OCI-LY3 (cell line): ENCODE measurements around the gene RIGI.

Experiments
- H2AFZ ChIP-seq: fragments of 200-600, 300-600 bp; shearing (Covaris generic); 2 replicates; pipeline ENCODE4 v1.6.0; 2014; ENCODE audit warnings: antibody characterized with exemption, low read depth, low read length
- H3K27ac ChIP-seq: fragments of 200-600, 300-600 bp; sonication (generic); 2 replicates; pipeline ENCODE4 v1.5.1; 2014; ENCODE audit warnings: mild to moderate bottlenecking, low read length, moderate library complexity, mixed read lengths
- H3K27me3 ChIP-seq: fragments of 200-600, 300-600 bp; sonication (generic); 2 replicates; pipeline ENCODE4 v1.6.1; 2014; ENCODE audit warnings: low read depth, low read length, mixed read lengths
- H3K36me3 ChIP-seq: fragments of 200-600, 300-600 bp; sonication (generic); replicated peaks from 2 replicates; pipeline ENCODE3; 2014; ENCODE audit warnings: low read depth, low read length, mixed read lengths
- H3K4me1 ChIP-seq: fragments of 300-600, 200-600 bp; sonication (generic); 2 replicates; pipeline ENCODE4 v1.6.1; 2014; ENCODE audit warnings: low read length, mixed read lengths
- H3K4me2 ChIP-seq: fragments of 200-600, 300-600 bp; sonication (generic); 2 replicates; pipeline ENCODE4 v1.6.1; 2014; ENCODE audit warnings: low read length, mixed read lengths
- H3K4me3 ChIP-seq: fragments of 300-600, 200-600 bp; sonication (generic); 2 replicates; pipeline ENCODE4 v1.5.1; 2014; ENCODE audit warnings: antibody characterized with exemption, mild to moderate bottlenecking, low read length, moderate library complexity
- H3K79me2 ChIP-seq: fragments of 300-600, 200-600 bp; shearing (Covaris generic); 2 replicates; pipeline ENCODE4 v1.6.1; 2014; ENCODE audit warnings: mild to moderate bottlenecking, low read length, mixed read lengths
- H3K9ac ChIP-seq: fragments of 300-600, 200-600 bp; shearing (Covaris generic); 2 replicates; pipeline ENCODE4 v1.6.0; 2014; ENCODE audit warnings: mild to moderate bottlenecking, low read length, moderate library complexity
- H3K9me3 ChIP-seq: fragments of 200-600, 300-600 bp; shearing (Covaris generic); 2 replicates; pipeline ENCODE4 v1.6.1; 2014; ENCODE audit warnings: low read length, mixed read lengths; ENCODE audit not compliant: insufficient read depth
- H4K20me1 ChIP-seq: fragments of 200-600, 300-600 bp; sonication (generic); 2 replicates; pipeline ENCODE4 v1.6.1; 2016; ENCODE audit warnings: low read length, mixed read lengths; ENCODE audit not compliant: insufficient read depth
- EZH2phosphoT487 ChIP-seq: fragments of 200-600 bp; shearing (Covaris generic); IDR thresholded peaks from 2 replicates; pipeline ENCODE4 v1.6.1; 2018; ENCODE audit warnings: antibody characterized with exemption, mixed run types, low read depth
- TF ChIP-seq, protein P1 (sequence below): fragments of 200-600, 300-600 bp; sonication (generic); IDR thresholded peaks from 2 replicates; pipeline ENCODE4 v1.5.1; 2014; ENCODE audit warnings: antibody characterized with exemption, low read length, low read depth

The RIGI gene

GRCh38 chr9:32526041-32526706, at the start of gene RIGI:
Gene RIGI, minus strand, starts transcription at chr9:32526196. Its CDS starts 30 bp downstream, at chr9:32526166.
- Histone ChIP-seq H3K27me3 (no peaks in the 10 kb centered on the region), H2AFZ (peak within 1 kb of the TSS; percentile 93), H3K4me3 (peak within 1 kb of the TSS; percentile 88), H3K4me2 (peak within 1 kb of the TSS; percentile 93), H3K27ac (no peak within 1 kb of the TSS), H4K20me1 (no peaks in the 10 kb centered on the region), H3K79me2 (no peaks in the 10 kb centered on the region), H3K9ac (peak within 1 kb of the TSS; percentile 69), H3K36me3 (no peaks in the 10 kb centered on the region), H3K4me1 (peaks cover 9% of the 10 kb centered on the region), H3K9me3 (no peaks in the 10 kb centered on the region)
- TF ChIP-seq, protein P1, sequence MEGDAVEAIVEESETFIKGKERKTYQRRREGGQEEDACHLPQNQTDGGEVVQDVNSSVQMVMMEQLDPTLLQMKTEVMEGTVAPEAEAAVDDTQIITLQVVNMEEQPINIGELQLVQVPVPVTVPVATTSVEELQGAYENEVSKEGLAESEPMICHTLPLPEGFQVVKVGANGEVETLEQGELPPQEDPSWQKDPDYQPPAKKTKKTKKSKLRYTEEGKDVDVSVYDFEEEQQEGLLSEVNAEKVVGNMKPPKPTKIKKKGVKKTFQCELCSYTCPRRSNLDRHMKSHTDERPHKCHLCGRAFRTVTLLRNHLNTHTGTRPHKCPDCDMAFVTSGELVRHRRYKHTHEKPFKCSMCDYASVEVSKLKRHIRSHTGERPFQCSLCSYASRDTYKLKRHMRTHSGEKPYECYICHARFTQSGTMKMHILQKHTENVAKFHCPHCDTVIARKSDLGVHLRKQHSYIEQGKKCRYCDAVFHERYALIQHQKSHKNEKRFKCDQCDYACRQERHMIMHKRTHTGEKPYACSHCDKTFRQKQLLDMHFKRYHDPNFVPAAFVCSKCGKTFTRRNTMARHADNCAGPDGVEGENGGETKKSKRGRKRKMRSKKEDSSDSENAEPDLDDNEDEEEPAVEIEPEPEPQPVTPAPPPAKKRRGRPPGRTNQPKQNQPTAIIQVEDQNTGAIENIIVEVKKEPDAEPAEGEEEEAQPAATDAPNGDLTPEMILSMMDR, result peak; percentile 63
- no peak for TF ChIP-seq EZH2phosphoT487

DNA sequence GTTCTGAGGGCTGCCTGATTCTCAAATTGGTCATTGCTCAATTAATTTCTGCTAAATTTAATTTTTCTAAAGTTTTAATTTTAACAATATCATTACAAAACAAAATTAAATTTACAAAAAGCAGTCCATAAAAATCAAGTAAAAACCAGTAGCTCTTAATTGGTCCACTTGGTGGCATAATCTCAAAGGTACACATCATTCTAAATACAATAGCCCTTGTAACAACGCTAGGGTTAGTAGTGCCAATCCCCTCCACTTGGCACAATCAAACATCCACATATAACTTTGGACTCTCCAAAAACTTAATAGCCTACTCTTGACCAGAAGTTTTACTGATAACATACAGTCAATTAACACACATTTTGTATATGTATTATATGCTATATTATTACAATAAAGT, 48.9 kb upstream of the RIGI start:
- no peak for TF ChIP-seq EZH2phosphoT487
- H2AFZ ChIP-seq, result no peak overlapping the region
- H3K4me3 ChIP-seq, result no peak overlapping the region
- no peaks in the 10 kb centered on the region for H3K9me3 ChIP-seq
- H4K20me1 ChIP-seq, result peaks cover 4% of the 10 kb centered on the region; the same call in 1 of the 2 replicates
- no peaks in the 10 kb centered on the region for H3K27me3 ChIP-seq
- H3K27ac ChIP-seq, result no peak overlapping the region
- H3K36me3 ChIP-seq, result peaks cover 8% of the 10 kb centered on the region
- peaks cover 31% of the 10 kb centered on the region for H3K79me2 ChIP-seq
- no peak overlapping the region for H3K9ac ChIP-seq
- H3K4me1 ChIP-seq, result peaks cover 24% of the 10 kb centered on the region
- H3K4me2 ChIP-seq, result no peak overlapping the region

GRCh38 chr9:32573821-32574220, 47.8 kb upstream of the RIGI start:
- H3K4me2 ChIP-seq, result peak overlapping the region; percentile 94
- peaks cover 4% of the 10 kb centered on the region; the same call in 1 of the 2 replicates for H4K20me1 ChIP-seq
- peaks cover 40% of the 10 kb centered on the region for H3K79me2 ChIP-seq
- H3K4me1 ChIP-seq, result peaks cover 18% of the 10 kb centered on the region
- H3K27ac ChIP-seq, result no peak overlapping the region
- TF ChIP-seq, protein P1, result no peak
- H3K4me3 ChIP-seq, result peak overlapping the region; percentile 97
- peak overlapping the region; percentile 93; the same call in 1 of the 2 replicates for H3K9ac ChIP-seq
- peaks cover 10% of the 10 kb centered on the region for H3K36me3 ChIP-seq
- H3K27me3 ChIP-seq, result no peaks in the 10 kb centered on the region
- peak overlapping the region; percentile 61 for H2AFZ ChIP-seq
- H3K9me3 ChIP-seq, result no peaks in the 10 kb centered on the region

DNA sequence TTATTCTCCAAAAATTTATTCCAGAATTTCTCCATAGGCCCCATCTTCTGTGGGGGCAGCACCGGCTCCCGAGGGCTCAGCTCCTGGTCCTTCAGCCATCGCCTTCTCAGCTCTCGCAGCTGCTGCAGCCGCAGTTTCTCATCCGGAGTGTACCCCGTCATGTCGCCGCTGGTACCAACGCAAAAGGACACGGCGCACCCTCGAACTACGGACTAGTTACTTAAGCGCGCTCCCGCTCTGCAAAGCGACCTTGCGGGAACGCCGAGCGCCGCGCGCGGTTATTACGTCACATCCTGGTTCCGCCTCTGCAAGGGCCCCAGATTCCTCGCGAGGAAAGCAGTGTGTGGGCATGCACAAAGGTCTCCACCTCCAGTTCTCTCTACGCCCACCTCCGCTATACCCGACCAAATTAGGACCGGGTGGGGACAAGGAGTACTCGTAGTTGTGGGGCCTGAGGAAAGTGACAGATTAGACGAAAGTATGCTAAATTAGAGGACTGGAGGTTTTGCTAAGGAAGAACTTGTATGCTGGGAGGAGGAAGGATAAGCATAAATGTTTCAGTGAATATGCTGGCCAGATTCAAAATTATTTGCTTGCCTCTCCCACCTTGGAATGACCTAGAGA, 47.0 kb upstream of the RIGI start, which contains the start of gene NDUFB6:
NDUFB6 (minus strand) TSS at position 260 of the 624 bp plus-strand sequence; CDS start at position 161, 99 bp downstream.
- H3K27ac ChIP-seq, result peak within 1 kb of the TSS; percentile 80
- H3K4me3 ChIP-seq, result peak within 1 kb of the TSS; percentile 97
- H3K79me2 ChIP-seq, result peaks cover 43% of the 10 kb centered on the region
- H3K36me3 ChIP-seq, result peaks cover 10% of the 10 kb centered on the region
- peaks cover 4% of the 10 kb centered on the region; the same call in 1 of the 2 replicates for H4K20me1 ChIP-seq
- H3K9ac ChIP-seq, result peak within 1 kb of the TSS; percentile 93
- no peaks in the 10 kb centered on the region for H3K27me3 ChIP-seq
- peak within 1 kb of the TSS; percentile 74 for H2AFZ ChIP-seq
- TF ChIP-seq, protein P1, result no peak
- no peak for TF ChIP-seq EZH2phosphoT487
- H3K9me3 ChIP-seq, result no peaks in the 10 kb centered on the region
- H3K4me2 ChIP-seq, result peak within 1 kb of the TSS; percentile 94
- H3K4me1 ChIP-seq, result peaks cover 18% of the 10 kb centered on the region
